Neural progenitor cell (in vitro differentiated cells): Measurements from ENCODE around the gene PEAK3.

Experiments
- CTCF ChIP-seq: fragments of 200-600 bp; sonication (generic); IDR thresholded peaks from 2 replicates; pipeline ENCODE4 v1.5.1; 2017; ENCODE audit warnings: antibody characterized with exemption, mild to moderate bottlenecking
- EZH2 ChIP-seq: fragments of 200-600 bp; sonication (generic); IDR thresholded peaks from 2 replicates; pipeline ENCODE4 v1.6.1; 2017; ENCODE audit warnings: antibody characterized with exemption, mild to moderate bottlenecking, moderate library complexity

DNA sequence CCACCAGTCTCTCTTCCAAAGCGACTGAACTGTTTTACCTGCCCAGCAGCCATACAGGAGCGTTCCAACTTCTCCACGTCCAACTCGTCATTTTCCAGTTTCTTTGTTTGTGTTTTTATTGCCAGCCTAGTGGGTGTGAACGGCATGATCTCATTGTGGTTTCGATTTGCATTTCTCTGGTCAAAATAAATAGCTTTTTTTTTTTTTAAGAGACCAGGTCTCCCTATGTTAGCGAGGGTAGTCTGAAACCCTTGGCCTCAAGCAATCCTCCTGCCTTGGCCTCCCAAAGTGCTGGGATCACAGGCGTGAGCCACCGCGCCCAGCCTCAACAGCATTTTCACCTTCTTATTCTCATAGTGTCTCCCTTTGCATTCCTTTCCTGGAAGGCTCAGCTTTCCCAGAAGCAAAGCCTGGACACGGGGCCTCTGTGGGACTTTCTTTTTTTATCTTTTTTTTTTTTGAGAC, 21.6 kb downstream of the PEAK3 start:
- TF ChIP-seq CTCF (no peak), EZH2 (no peak)
